ENCODE data around the gene CCDC200. TPM values are rescaled to one million over a fixed set of nuclear protein-coding genes. Genes with fewer than 3 reads are reported as not detected.
A peak's percentile ranks its signal among the peaks of the same experiment; 100 is the strongest.
"Not testable (repeated sequence)": the region's sequence is repeated elsewhere in the genome, so short reads cannot be mapped to it uniquely, and the experiment has no call there.

Gene CCDC200
- total RNA-seq (2022) = not detected in 2 replicates
- percentile 17 among the genes with signal in this experiment for Bru-seq, nascent RNA
- BruChase-seq, experiment 1, labeled RNA remaining after a 6-hour chase = percentile 17 among the genes with signal in this experiment
- BruChase-seq, experiment 2, labeled RNA remaining after a 2-hour chase = percentile 16 among the genes with signal in this experiment
- long read RNA-seq, partial matches to known transcripts = 0 of 5 reads
- long read RNA-seq, other reads (novel, unspliced or antisense) = 5 of 5 reads

- H3K27me3 Mint-ChIP-seq (ENCODE audit: insufficient read depth, unreplicated experiment); H3K9me3 Mint-ChIP-seq (ENCODE audit: unreplicated experiment); CTCF ChIA-PET; H3K4me3 Mint-ChIP-seq (ENCODE audit: unreplicated experiment); H3K27ac Mint-ChIP-seq (ENCODE audit: low read depth, unreplicated experiment); H3K4me1 Mint-ChIP-seq (ENCODE audit: insufficient read depth, unreplicated experiment); DNase-seq (ENCODE audit: unreplicated experiment); intact Hi-C loops (cut with micrococcal nuclease); BruUV-seq (replicated peaks); H3K36me3 Mint-ChIP-seq (ENCODE audit: insufficient read depth, unreplicated experiment): not testable (repeated sequence)
- POLR2A ChIA-PET = interaction anchor here (0.7 kb wide), 1 partner anchor 16 kb away, joined by 4 read pairs; no protein-coding TSS in a partner anchor
Measured at GRCh38 chr17:43228020-43228782, at the start of gene CCDC200. Gene CCDC200, minus strand, starts transcription at chr17:43228623. Its CDS starts 69 bp downstream, at chr17:43228554.

- DNase-seq (ENCODE audit: unreplicated experiment); intact Hi-C loops (cut with micrococcal nuclease); H3K9me3 Mint-ChIP-seq (ENCODE audit: unreplicated experiment); POLR2A ChIA-PET; H3K27me3 Mint-ChIP-seq (ENCODE audit: insufficient read depth, unreplicated experiment); CTCF ChIA-PET; H3K36me3 Mint-ChIP-seq (ENCODE audit: insufficient read depth, unreplicated experiment); H3K4me1 Mint-ChIP-seq (ENCODE audit: insufficient read depth, unreplicated experiment): not testable (repeated sequence)
- H3K27ac Mint-ChIP-seq (ENCODE audit: low read depth, unreplicated experiment) = peak overlapping the region; percentile 47
- BruUV-seq (replicated peaks) = TSS peak; percentile 100
- H3K4me3 Mint-ChIP-seq (ENCODE audit: unreplicated experiment) = peak overlapping the region; percentile 55
Measured at GRCh38 chr17:43272914-43273313, 44.5 kb upstream of the CCDC200 start.

GRCh38 chr17:43272483-43272882, 44.1 kb upstream of the CCDC200 start:
- POLR2A ChIA-PET; H3K27me3 Mint-ChIP-seq (ENCODE audit: insufficient read depth, unreplicated experiment); DNase-seq (ENCODE audit: unreplicated experiment); CTCF ChIA-PET; BruUV-seq (replicated peaks); H3K36me3 Mint-ChIP-seq (ENCODE audit: insufficient read depth, unreplicated experiment); H3K4me1 Mint-ChIP-seq (ENCODE audit: insufficient read depth, unreplicated experiment); intact Hi-C loops (cut with micrococcal nuclease); H3K9me3 Mint-ChIP-seq (ENCODE audit: unreplicated experiment): not testable (repeated sequence)
- Mint-ChIP-seq H3K4me3 (ENCODE audit: unreplicated experiment) (peak overlapping the region; percentile 55), H3K27ac (ENCODE audit: low read depth, unreplicated experiment) (peak overlapping the region; percentile 47)

- POLR2A ChIA-PET; CTCF ChIA-PET; H3K27me3 Mint-ChIP-seq (ENCODE audit: insufficient read depth, unreplicated experiment); H3K4me3 Mint-ChIP-seq (ENCODE audit: unreplicated experiment); H3K9me3 Mint-ChIP-seq (ENCODE audit: unreplicated experiment); BruUV-seq (replicated peaks); H3K36me3 Mint-ChIP-seq (ENCODE audit: insufficient read depth, unreplicated experiment); H3K27ac Mint-ChIP-seq (ENCODE audit: low read depth, unreplicated experiment); DNase-seq (ENCODE audit: unreplicated experiment); intact Hi-C loops (cut with micrococcal nuclease); H3K4me1 Mint-ChIP-seq (ENCODE audit: insufficient read depth, unreplicated experiment): not testable (repeated sequence)
Measured at GRCh38 chr17:43270552-43271504, 42.4 kb upstream of the CCDC200 start.

GRCh38 chr17:43246456-43246855, 18.0 kb upstream of the CCDC200 start:
- POLR2A ChIA-PET; H3K27me3 Mint-ChIP-seq (ENCODE audit: insufficient read depth, unreplicated experiment); DNase-seq (ENCODE audit: unreplicated experiment); intact Hi-C loops (cut with micrococcal nuclease); CTCF ChIA-PET; H3K36me3 Mint-ChIP-seq (ENCODE audit: insufficient read depth, unreplicated experiment); H3K4me1 Mint-ChIP-seq (ENCODE audit: insufficient read depth, unreplicated experiment); H3K9me3 Mint-ChIP-seq (ENCODE audit: unreplicated experiment); H3K27ac Mint-ChIP-seq (ENCODE audit: low read depth, unreplicated experiment); BruUV-seq (replicated peaks); H3K4me3 Mint-ChIP-seq (ENCODE audit: unreplicated experiment): not testable (repeated sequence)

GRCh38 chr17:43240596-43241352, 12.4 kb upstream of the CCDC200 start:
- intact Hi-C loops (cut with micrococcal nuclease); H3K36me3 Mint-ChIP-seq (ENCODE audit: insufficient read depth, unreplicated experiment); DNase-seq (ENCODE audit: unreplicated experiment); H3K9me3 Mint-ChIP-seq (ENCODE audit: unreplicated experiment); H3K27ac Mint-ChIP-seq (ENCODE audit: low read depth, unreplicated experiment); BruUV-seq (replicated peaks); H3K4me3 Mint-ChIP-seq (ENCODE audit: unreplicated experiment); H3K27me3 Mint-ChIP-seq (ENCODE audit: insufficient read depth, unreplicated experiment); H3K4me1 Mint-ChIP-seq (ENCODE audit: insufficient read depth, unreplicated experiment); POLR2A ChIA-PET; CTCF ChIA-PET: not testable (repeated sequence)

GRCh38 chr17:43239597-43239996, 11.2 kb upstream of the CCDC200 start:
- BruUV-seq (replicated peaks); intact Hi-C loops (cut with micrococcal nuclease); DNase-seq (ENCODE audit: unreplicated experiment); H3K27me3 Mint-ChIP-seq (ENCODE audit: insufficient read depth, unreplicated experiment); POLR2A ChIA-PET; H3K9me3 Mint-ChIP-seq (ENCODE audit: unreplicated experiment); H3K4me3 Mint-ChIP-seq (ENCODE audit: unreplicated experiment); H3K27ac Mint-ChIP-seq (ENCODE audit: low read depth, unreplicated experiment); H3K36me3 Mint-ChIP-seq (ENCODE audit: insufficient read depth, unreplicated experiment); H3K4me1 Mint-ChIP-seq (ENCODE audit: insufficient read depth, unreplicated experiment); CTCF ChIA-PET: not testable (repeated sequence)

- H3K27ac Mint-ChIP-seq (ENCODE audit: low read depth, unreplicated experiment); H3K4me1 Mint-ChIP-seq (ENCODE audit: insufficient read depth, unreplicated experiment); H3K27me3 Mint-ChIP-seq (ENCODE audit: insufficient read depth, unreplicated experiment); DNase-seq (ENCODE audit: unreplicated experiment); CTCF ChIA-PET; BruUV-seq (replicated peaks); intact Hi-C loops (cut with micrococcal nuclease); POLR2A ChIA-PET; H3K36me3 Mint-ChIP-seq (ENCODE audit: insufficient read depth, unreplicated experiment); H3K9me3 Mint-ChIP-seq (ENCODE audit: unreplicated experiment); H3K4me3 Mint-ChIP-seq (ENCODE audit: unreplicated experiment): not testable (repeated sequence)
Measured at GRCh38 chr17:43233877-43234276, 5.5 kb upstream of the CCDC200 start, which contains the start of gene RNU2-1. Gene RNU2-1, minus strand, starts transcription at chr17:43233977.
